Stromal cell of bone marrow (primary cell): ENCODE measurements around the gene PROCR.
"Not testable (repeated sequence)": the region's sequence is repeated elsewhere in the genome, so short reads cannot be mapped to it uniquely, and the experiment has no call there.

Experiments used
- DNase-seq: peaks from one replicate; pipeline ENCODE4 v3.0.0-alpha.2; 2012; ENCODE audit warnings: low read depth

PROCR gene

DNA sequence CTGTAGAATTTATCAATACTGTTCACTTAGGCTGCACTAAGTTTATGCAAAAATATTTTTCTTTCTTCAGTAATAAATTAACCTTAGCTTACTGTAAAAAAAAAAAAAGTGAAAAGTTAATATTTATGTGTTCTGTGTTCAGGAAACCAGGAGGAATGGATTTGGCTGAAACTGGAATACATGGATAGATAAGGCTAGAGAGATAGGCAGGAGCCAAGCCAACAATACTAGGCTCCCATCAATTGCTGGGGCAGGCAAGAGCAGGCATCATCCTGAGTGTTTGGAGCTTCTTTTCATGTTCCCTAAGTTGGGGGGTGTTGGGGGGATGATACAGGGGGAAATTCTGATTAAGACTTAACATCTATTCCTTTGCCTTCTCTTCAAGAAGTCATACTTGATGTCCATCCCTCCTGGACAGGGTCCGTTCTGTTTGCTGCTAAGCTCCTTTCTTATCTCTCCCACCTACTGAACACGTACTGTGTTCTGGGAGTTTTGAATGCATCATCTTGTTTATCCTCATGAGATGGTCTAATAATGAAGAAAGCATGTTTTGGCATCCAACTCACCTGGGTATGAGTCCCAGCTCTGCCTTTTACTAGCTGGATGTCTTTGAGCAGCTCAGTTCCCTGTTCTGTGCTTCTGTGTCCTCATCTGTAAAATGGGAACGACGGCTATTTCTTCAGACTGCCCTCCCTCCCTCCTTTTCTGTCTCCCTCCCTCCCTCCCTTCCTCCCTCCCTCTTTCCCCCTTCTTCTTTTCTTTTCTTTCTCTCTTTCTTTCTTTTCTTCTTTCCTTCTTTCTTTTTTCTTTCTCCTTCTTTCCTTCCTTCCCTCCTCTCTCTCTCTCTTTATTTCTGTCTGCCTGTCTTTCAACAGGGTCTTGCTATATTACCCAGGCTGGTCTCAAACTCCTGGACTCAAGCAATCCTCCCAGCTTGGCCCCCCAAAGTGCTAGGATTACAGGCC, 6.4 kb upstream of the PROCR start:
- DNase-seq, result no peak

DNA sequence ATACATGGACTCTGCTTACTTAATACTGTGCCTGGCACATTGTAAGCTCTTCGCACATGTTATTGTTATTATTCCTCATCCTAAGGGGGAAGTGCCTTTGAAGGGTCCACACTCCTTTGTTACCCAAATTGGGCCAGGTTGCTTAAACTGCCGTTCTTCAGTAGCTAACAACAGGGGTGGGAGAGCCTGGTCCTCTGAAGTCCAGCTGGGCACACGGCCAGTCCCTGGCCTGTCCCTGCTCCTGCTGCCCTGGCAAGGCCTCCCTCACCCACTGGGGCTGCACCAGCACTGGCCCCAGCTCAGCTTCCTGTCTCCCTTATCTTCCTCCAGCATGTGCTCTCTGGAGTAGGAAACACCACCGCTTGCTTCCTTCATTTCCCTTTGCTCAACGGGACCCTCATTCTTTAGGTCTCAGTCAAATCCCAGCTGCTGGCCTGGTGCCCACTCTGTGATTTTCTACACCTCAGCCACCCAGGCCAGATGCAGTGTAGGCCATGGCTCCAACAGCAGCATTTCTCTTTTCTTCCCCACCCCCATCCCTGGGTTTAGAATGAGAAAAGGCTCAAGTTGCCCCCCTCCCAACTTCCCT, 5.5 kb upstream of the PROCR start:
- no peak for DNase-seq

DNA sequence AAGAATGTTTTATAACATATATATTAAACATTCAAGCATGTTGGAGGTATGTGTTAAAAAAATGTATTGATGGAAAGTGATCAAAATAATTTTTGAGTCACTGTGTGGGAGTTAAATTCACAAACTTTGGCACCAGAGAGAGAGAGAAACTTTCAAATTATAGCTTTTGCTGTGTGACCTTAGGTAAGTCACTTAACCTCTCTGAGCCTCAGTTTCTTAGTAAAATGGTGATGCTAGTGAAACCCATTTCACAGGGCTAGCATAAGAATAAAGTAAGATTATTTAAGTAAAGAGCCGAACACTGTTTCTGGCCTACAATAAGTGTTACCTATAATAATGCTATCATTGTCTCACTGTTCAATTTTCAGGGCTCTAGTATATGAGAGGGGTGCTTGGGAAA, 4.1 kb upstream of the PROCR start:
- DNase-seq, result no peak

DNA sequence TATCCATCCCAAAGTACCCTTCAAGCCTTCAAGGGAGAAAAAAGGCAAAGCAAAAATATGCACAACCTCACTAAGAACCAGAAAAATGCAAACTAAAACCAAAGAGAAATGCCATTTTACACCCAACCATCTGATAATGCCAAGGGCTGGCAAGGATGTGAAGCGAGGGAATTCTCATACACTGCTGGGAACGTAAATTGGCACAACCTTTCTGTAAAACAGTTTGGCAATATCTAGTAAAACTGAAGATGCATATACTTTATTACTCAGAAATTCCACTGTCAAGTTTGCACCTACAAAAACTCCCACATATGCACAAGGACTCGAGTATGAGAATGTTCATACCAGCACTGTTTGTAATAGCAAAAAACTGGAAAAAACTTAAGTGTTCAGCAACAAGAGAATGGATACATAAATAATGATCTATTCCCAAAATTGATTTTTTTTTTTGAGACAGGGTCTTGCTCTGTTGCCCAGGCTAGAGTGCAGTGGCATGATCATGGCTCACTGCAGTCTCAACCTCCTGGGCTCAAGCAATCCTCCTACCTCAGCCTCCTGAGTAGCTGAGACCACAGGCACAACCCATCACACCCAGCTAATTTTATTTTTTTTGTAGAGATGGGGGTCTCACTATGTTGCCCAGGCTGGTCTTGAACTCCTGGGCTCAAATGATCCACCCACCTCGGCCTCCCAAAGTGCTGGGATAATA, 3.0 kb upstream of the PROCR start:
- not testable (repeated sequence) for DNase-seq

DNA sequence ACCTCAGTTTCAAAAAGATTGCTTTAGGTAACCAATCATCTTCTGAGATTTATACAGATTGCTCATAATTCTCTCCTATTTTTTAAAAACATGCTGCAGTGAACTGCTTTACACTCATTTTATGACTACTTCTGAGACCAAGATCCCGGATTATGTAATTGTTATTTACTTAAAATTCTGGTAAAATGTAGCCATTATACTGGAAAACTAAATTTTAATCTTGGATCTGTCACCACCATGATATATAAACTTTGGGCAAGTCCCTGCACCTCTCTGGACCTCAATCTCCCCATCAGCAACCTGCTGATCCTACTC, 477 bp upstream of the PROCR start:
- DNase-seq, result no peak

DNA sequence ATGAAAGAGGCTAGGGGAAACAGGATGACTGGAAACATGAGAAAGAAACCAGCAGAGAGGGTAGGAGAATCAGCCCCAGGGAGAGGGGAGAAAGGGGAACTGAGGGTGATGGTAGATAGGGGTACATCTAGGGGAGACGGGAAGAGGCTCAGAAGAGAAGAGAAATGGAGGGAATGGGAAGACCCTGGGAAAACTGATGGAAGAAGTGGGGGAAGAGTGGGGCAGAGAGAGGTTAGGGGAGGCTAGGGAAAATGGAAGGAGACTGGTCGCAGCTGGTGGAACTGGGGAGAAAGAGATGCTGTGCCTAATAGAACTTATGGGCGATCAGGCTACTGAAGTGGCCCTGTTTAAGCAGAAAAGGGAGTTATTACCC, 548 bp downstream of the PROCR start:
- DNase-seq, result no peak

DNA sequence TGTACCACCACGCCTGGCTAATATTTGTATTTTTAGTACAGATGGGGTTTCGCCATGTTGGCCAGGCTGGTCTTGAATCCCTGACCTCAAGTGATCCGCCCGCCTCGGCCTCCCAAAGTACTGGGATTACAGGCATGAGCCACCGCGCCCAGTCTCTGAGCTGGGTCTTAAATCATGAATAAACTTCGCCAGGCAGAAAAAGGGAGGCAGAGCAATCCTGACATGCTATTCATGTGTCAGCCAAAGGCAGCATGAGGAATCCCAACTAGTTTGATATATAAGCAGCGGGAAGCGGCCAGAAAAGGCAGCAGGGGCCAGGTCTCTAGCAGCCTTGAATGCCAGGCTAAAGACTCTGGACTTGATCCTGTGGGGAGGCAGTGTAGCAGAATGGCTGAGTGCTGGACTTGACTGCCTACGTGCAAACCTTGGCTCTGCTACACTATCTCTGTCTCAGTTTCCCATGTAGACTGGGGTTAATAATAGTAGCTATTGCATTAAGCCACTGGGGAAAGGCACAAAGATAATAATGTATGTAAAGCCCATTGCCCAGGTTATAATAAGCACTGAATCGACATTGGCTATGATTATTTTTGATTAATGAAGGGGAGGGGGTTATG, 1.8 kb downstream of the PROCR start:
- no peak for DNase-seq

DNA sequence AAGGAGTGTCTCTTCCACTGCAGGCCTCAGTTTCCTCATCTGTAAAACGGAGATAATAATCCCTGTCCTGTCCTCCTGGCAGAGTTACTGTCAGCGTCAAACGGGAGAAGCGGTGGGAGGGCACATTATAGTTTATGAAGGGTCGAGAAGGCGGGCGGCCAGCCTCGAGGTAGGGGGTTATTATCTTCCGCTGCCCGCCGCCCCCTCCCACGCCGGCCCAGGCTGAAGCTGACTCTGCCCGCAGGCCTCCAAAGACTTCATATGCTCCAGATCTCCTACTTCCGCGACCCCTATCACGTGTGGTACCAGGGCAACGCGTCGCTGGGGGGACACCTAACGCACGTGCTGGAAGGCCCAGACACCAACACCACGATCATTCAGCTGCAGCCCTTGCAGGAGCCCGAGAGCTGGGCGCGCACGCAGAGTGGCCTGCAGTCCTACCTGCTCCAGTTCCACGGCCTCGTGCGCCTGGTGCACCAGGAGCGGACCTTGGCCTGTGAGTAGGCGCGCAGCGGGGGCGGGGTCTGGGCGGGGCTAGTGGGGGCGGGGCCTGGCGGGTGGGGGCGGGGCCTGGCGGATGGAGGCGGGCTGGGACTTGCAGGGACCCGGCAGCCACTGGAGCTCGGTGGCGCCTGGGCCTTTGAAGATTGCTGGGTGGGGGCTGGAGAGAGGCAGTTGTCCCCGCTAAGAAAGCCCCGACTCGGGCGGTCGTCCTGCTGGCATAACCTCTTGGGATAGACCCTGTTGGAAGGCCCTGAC, 2.8 kb downstream of the PROCR start:
- DNase-seq, result no peak

DNA sequence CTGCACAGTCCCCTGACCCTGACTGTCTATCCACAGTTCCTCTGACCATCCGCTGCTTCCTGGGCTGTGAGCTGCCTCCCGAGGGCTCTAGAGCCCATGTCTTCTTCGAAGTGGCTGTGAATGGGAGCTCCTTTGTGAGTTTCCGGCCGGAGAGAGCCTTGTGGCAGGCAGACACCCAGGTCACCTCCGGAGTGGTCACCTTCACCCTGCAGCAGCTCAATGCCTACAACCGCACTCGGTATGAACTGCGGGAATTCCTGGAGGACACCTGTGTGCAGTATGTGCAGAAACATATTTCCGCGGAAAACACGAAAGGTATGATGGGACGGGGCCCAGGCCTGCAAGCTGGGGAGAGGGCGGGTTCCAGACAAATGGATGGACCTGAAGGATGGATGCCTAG, 4.3 kb downstream of the PROCR start:
- DNase-seq, result no peak

DNA sequence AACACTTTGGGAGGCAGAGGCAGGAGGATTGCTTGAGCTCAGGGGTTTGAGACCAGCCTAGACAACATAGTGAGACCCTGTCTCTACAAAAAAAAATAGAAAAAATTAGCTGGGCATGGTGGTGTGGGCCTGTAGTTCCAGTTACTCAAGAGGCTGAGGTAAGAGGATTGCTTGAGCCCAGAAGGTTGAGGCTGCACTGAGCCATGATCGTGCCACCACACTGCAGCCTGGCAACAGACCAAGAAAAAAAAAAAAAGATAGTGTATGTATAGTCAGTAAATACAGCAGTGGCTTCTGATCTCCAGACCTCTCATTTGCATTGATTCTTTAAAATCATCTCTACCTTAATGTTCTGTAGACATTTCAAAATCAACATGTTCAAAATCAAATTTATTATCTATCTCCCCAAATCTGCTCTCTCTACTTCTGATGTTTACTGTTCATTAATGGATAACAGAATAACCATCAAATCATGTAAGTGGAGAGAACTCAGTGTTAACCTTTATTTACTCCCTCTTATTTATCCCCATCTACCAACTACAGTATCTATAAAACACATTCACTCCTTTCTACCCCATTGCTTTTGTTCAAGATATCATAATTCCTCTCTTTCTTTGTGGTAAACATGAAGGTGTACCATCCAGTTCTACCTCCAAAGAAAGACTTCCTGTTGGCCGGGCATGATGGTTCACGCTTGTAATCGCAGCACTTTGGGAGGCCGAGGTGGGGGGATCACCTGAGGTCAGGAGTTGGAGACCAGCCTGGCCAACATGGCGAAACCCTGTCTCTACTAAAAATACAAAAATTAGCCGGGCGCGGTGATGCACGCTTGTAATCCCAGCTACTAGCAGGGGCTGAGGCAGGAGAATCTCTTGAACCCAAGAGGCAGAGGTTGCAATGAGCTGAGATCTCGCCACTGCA, 7.7 kb downstream of the PROCR start:
- DNase-seq, result no peak

DNA sequence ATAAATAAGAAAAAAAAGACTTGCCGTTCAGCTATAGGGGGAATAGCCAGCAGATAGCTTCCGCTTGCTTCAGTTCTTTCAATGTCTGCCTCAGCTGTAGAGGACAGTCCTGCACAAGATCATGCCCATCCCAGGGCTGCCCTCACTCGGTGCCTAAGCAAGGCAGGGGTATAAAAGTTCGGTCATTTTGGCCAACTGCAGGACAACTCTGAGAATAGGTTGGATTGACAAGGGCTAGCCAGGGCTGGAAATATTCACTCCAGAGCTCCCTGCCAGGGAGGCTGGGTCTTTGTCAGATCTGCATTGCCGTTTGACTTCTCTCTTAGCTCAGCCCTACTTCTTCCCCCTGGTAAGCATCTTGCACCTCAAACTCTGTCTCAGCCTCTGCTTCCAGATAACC, 8.4 kb downstream of the PROCR start:
- no peak for DNase-seq

DNA sequence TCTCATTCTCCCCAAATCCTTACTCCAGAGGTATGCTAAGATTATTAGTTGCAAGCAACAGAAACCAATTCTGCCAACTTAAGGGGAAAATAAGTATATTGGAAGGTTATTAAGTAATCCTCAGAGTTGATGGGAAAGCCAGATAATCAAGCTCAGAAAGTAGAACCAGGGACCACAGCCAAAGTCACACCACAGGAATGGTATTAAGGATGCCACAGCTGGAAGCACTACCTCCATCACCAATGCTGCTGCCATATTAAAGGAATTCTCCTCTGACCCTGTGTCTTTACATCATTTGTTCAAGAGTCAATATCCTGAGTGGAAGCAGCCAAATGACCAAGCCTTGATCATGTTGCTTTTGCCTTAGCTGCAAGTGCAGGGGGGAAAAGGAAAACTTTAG, 9.9 kb downstream of the PROCR start:
- DNase-seq, result no peak

DNA sequence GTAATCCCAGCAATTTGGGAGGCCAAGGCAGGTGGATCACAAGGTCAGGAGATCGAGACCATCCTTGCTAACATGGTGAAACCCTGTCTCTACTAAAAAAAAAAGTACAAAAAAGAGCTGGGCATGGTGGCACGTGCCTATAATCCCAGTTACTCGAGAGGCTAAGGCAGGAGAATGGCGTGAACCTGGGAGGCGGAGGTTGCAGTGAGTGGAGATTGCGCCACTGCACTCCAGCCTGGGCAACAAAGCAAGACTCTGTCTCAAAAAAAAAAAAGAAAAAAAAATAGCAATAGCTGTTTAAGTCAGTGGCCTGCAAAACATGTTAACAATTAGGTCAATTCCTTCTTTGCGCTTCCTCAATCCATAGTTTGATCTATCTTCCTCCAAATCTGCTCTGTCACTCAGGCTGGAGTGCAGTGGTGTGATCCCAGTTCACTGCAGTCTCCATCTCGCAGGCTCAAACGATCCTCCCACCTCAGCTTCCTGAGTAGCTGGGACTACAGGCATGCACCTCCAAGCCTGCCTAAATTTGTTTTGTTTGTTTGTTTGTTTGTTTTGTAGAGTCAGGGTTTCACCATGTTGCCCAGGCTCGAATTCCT, 14.9 kb downstream of the PROCR start:
- not testable (repeated sequence) for DNase-seq

DNA sequence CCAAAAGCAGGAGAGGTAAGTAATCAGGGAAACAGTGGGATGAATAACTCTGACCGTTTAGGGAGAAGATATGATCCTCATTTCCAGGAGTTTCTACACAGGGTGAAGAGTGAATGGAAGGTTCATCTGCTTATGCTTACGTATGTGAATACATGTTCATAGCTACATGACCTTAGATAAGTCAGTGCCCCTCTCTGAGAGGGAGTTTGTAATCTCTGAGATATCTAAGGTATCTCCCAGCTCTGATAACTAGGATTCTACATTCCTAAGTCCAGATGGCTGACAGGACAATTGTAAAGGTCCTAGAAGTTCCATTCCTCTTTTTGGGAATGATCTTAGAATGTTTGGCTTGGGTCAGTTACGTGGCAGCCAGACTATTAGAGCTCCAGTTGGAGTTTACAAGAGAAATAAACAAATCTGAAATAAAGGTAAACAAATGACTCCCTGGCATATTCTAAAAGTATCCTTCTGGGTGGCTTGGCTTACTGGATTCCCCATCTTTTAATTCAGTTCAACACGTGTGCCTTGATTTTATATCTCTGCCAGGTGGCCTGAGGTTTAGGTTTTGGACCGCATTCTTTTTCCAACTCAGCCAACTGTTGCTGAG, 15.8 kb downstream of the PROCR start:
- no peak for DNase-seq

DNA sequence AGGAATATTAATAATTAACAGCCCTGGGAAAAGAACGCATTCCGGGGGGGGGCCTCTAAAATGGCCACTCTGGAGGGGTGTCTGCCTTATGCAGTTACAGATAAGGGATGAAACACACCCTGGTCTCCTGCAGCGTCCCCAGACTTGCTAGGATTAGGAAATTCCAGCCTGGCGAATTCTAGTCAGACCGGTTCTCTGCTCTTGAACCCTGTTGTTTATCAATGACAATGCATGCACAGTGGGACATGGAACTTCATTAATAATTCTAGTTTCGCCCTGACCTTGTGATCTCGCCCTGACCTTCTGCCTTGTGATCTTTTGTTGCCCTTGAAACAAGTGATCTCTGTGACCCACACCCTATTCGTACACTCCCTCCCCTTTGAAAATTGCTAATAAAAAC, 17.4 kb downstream of the PROCR start:
- not testable (repeated sequence) for DNase-seq

DNA sequence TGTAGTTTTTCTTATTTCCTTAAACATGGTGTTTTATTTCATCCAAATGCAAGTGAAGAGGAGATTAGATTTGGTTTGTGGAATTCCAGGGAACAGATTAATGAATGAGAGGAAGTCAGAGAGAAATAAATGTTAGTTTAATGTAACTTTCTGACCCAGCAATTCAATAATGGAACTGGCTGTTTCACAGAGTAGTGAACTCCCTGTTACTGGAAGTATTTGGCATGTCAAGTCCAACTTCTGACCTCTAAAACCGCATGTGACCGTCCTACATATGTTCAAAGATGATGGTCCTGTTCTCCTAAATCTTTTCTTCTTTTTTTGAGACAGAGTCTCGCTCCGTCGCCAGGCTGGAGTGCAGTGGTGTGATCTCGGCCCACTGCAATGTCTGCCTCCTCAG, 18.7 kb downstream of the PROCR start:
- no peak for DNase-seq

DNA sequence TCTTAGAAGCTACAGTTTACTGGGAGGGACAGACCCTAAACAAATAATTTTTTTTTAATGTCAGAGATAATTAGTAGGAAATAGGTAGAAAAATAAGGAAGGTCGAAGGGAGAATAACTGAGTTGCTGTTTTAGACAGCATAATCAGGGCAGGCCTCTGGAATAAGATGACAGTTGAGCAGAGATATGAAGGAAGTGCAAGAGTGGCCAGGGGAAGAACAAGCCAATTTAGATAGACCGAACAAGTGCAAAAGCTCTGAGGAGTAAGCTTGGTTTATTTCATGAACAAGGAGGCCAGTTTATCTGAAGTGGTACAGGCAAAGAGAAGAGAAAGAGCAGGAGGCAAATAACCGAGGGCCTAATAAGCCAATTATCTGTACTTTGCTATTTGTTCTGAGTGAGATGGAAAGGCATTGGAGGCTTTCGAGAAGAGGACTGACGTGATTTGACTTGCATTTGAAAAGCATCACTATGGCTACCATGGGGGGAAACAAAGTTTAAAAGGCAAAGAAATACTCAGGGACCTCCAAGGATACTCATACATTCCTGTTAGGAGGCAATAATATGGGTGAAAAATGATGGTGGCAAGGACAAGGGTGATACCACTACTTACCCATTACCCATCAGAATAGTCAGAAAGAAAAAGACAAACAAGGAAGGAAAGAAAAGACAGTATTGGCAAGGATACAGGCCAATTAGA, 19.7 kb downstream of the PROCR start:
- no peak for DNase-seq

DNA sequence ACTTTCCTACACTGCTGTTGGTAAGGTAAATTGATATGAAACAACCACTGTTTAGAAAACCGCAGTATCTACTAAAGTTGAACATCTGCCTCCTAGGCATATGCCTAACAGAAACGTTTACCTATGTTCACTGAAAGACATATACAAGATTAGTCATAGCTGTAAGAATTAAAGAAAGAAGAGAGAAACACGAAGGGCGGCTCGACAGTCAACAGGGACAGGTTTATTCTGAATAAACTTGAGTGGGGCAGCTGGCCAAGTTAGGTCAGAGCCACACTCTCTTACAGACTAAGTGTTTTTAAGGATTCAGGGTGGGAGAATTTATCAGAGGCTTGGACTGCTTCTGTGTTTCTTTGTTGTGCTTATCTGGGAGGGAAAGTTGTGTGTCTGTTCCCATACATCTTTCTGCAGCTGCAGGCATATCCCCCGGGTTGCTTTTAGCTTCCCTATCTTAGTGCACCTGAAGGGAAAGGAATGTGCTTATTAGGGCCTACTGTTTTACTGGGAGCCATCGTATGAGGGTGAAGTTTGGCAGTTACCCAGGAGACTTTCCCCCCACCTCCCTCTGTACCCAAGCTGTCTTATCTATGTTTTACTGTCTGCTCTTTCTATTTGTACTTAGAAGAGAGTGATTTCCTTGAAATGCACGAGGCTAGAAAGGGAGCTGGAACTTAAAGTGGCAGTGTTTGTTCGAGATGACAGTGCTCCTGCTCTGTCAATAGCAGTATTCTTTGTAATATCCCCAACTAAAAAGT, 20.4 kb downstream of the PROCR start:
- DNase-seq, result no peak
